Measurements from ENCODE around the gene FBXW11.

DNA sequence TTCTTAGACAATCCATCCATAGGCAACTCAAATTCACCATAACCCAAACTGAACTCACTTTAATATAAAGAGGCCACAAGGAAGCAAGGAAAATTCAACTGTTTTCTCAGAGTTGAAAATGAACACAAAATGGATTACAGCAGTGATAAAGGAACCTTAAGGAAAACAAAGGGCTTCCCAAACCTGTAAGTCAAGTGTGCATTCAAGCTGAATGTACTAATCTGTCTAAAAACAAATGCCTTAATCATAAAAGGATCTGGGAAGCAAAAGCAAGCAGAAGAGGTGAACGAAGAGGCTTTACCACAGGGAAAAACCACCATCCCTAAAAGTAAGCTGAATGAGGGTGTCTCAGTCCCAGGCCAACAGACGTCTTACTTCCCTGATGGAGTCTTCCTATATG lies 13.6 kb downstream of the FBXW11 start:
- no peak for TF ChIP-seq ZNF274 (CRISPR knock-in tag; IDR thresholded peaks at IDR 0.05)
- TF ChIP-seq ARID4A (CRISPR knock-in tag; IDR thresholded peaks at IDR 0.05; ENCODE audit: borderline replicate concordance): no peak
- TF ChIP-seq ZBTB1 (CRISPR knock-in tag; IDR thresholded peaks at IDR 0.05; ENCODE audit: borderline replicate concordance): no peak
- TF ChIP-seq ZNF441 (CRISPR knock-in tag; IDR thresholded peaks at IDR 0.05; ENCODE audit: borderline replicate concordance): no peak
- TF ChIP-seq POLR2AphosphoS5 (IDR thresholded peaks at IDR 0.05; ENCODE audit: low read depth, low read length): no peak
- no peak for TF ChIP-seq NFE2L2 (IDR thresholded peaks at IDR 0.05; ENCODE audit: low read length)
- TF ChIP-seq CTCF (CRISPR knock-in tag; IDR thresholded peaks at IDR 0.05): no peak
- TF ChIP-seq ZNF17 (CRISPR knock-in tag; IDR thresholded peaks at IDR 0.05): no peak
- no peak for TF ChIP-seq CBX2 (IDR thresholded peaks at IDR 0.05; ENCODE audit: low read depth, low read length)
- no peak for TF ChIP-seq CBX2 (CRISPR knock-in tag; IDR thresholded peaks at IDR 0.05; ENCODE audit: low read depth)
- no peak for TF ChIP-seq ZNF317 (CRISPR knock-in tag; IDR thresholded peaks at IDR 0.05)

Data from HepG2 (cell line).